Measurements from ENCODE around the gene ARFGAP3. TPM values are rescaled to one million over a fixed set of nuclear protein-coding genes. Genes with fewer than 3 reads are reported as not detected.

ARFGAP3 gene
- polyA plus RNA-seq, 1 of the 3 experiments (the other 2 are of a cell fraction): 12.6 TPM

DNA sequence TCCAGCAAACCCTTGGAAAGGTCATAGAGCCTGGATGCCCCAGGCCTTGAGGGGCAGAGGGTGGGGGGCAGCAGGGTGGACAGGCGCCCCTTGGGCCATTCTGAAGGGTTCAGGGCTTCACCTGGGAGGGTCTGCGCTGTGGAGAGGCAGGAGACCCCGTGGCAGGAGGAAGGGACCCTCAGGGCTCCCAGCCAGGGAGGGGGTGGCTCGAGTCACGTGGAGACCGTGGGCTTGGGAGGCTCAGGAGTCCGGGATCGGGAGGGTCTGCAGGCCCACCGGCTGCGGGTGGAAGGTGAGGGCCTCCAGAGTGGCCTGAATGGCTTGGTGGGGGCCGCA is 87.9 kb downstream of the ARFGAP3 start:
- Histone ChIP-seq H3K27ac (ENCODE audit: low read depth in 2 of 2, low read length in 1 of 2) (no peak overlapping the region), H3K27me3 (ENCODE audit: insufficient read depth) (no peaks in the 10 kb centered on the region), H3K9me3 (no peaks in the 10 kb centered on the region), H3K4me2 (no peak overlapping the region), H3F3A (replicated peaks; ENCODE audit: insufficient read depth) (no peaks in the 10 kb centered on the region), H3K9me2 (no peaks in the 10 kb centered on the region), H3K36me3 (replicated peaks in 1 of 2; ENCODE audit: control insufficient read depth in 1 of 2, insufficient read depth in 2 of 2, low read length in 1 of 2) (no peaks in the 10 kb centered on the region), H3K9ac (no peak overlapping the region), H4K20me1 (ENCODE audit: insufficient read depth) (no peaks in the 10 kb centered on the region), H2AFZ (ENCODE audit: low read depth) (no peak overlapping the region), H3K79me2 (ENCODE audit: insufficient read depth) (no peaks in the 10 kb centered on the region), H3K4me3 (ENCODE audit: low read depth in 2 of 2, low read length in 1 of 2) (no peak overlapping the region), H3K4me1 (ENCODE audit: control insufficient read depth in 1 of 2, insufficient read depth in 2 of 2, low read depth in 1 of 2, low read length in 1 of 2) (no peaks in the 10 kb centered on the region; a peak in 1 of 4 replicates)
- TF ChIP-seq TEAD4 (IDR thresholded peaks at IDR 0.05; ENCODE audit: borderline replicate concordance, insufficient read depth): no peak
- no peak for TF ChIP-seq FOXM1 (IDR thresholded peaks at IDR 0.05; ENCODE audit: low read depth)
- TF ChIP-seq SMC3 (IDR thresholded peaks at IDR 0.05; ENCODE audit: low read depth, low read length): no peak
- no peak for TF ChIP-seq FOSL2 (IDR thresholded peaks at IDR 0.05; ENCODE audit: borderline replicate concordance, low read depth)
- CTCF ChIA-PET: no interaction called here
- POLR2A ChIA-PET: no interaction called here
- no peak for DNase-seq
- WGBS (ENCODE audit: low lambda C conversion rate): 70% methylated on average over 3 of the region's 11 CpGs

DNA sequence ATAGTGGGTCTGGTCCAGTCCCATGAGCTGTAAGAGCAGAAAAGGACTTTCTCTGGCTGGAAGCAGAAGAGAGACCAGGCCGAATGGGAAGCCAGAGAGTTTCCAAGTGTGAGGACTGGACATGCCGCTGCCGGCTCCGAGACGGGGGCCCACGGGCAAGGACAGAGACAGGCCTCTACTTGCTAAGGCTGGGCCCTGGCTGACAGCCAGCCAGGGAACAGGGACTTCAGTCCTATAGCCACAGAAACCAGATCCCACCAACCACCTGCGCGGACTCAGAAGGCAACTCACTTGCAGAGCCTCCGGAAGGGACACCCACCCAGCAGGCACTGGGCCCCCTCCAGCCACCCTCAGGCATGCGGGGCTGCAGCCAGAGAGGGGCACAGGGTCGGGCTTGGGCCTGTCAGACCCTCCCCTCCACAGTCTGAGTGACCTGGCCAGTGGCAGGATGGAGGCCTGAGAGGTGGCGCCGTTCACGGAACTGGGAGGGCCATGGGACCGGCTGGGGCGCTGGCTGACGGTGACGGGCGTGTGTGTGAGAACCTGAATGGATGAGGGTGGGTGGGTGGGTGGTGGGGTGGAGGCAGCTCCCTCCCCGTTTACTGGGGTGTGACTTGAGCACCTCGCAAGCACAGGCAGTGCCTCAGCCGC is 88.6 kb downstream of the ARFGAP3 start:
- no peak overlapping the region for H3K9ac ChIP-seq
- H3K4me2 ChIP-seq: no peak overlapping the region
- H3K4me3 ChIP-seq (ENCODE audit: low read depth in 2 of 2, low read length in 1 of 2): no peak overlapping the region
- no peaks in the 10 kb centered on the region; a peak in 1 of 4 replicates for H3K4me1 ChIP-seq (ENCODE audit: control insufficient read depth in 1 of 2, insufficient read depth in 2 of 2, low read depth in 1 of 2, low read length in 1 of 2)
- no peak for TF ChIP-seq RAD21 (IDR thresholded peaks at IDR 0.05; ENCODE audit: low read length)
- TF ChIP-seq FOSL2 (IDR thresholded peaks at IDR 0.05; ENCODE audit: borderline replicate concordance, low read depth): no peak
- TF ChIP-seq RCOR1 (IDR thresholded peaks at IDR 0.05; ENCODE audit: low read length): no peak
- no peak for TF ChIP-seq EZH2phosphoT487 (IDR thresholded peaks at IDR 0.05; ENCODE audit: borderline replicate concordance, low read depth)
- TF ChIP-seq YY1 (IDR thresholded peaks at IDR 0.05; ENCODE audit: low read depth): no peak
- no peak for TF ChIP-seq SIN3A (IDR thresholded peaks at IDR 0.05; ENCODE audit: borderline replicate concordance, low read depth, low read length)
- TF ChIP-seq FOXJ3 (CRISPR knock-in tag; IDR thresholded peaks at IDR 0.05): no peak
- TF ChIP-seq EP300 (IDR thresholded peaks at IDR 0.05; ENCODE audit: borderline replicate concordance in 1 of 2, low read depth in 1 of 2, low read length in 1 of 2): no peak
- TF ChIP-seq SMC3 (IDR thresholded peaks at IDR 0.05; ENCODE audit: low read depth, low read length): no peak
- no peak for TF ChIP-seq RXRA (IDR thresholded peaks at IDR 0.05; ENCODE audit: borderline replicate concordance, low read depth)
- TF ChIP-seq USF1 (IDR thresholded peaks at IDR 0.05; ENCODE audit: borderline replicate concordance, low read depth): no peak
- H3K27me3 ChIP-seq (ENCODE audit: insufficient read depth): no peaks in the 10 kb centered on the region
- no peaks in the 10 kb centered on the region for H4K20me1 ChIP-seq (ENCODE audit: insufficient read depth)
- H3K9me3 ChIP-seq: no peaks in the 10 kb centered on the region
- no peaks in the 10 kb centered on the region for H3K9me2 ChIP-seq
- no peak for DNase-seq
- no peaks in the 10 kb centered on the region for H3F3A ChIP-seq (replicated peaks; ENCODE audit: insufficient read depth)
- ChIA-PET POLR2A (no interaction called here), CTCF (no interaction called here)
- no peak overlapping the region for H2AFZ ChIP-seq (ENCODE audit: low read depth)
- no peaks in the 10 kb centered on the region for H3K36me3 ChIP-seq (replicated peaks in 1 of 2; ENCODE audit: control insufficient read depth in 1 of 2, insufficient read depth in 2 of 2, low read length in 1 of 2)
- H3K27ac ChIP-seq (ENCODE audit: low read depth in 2 of 2, low read length in 1 of 2): no peak overlapping the region
- WGBS (ENCODE audit: low lambda C conversion rate): 92% methylated on average over 3 of the region's 22 CpGs
- H3K79me2 ChIP-seq (ENCODE audit: insufficient read depth): no peaks in the 10 kb centered on the region

All from SK-N-SH (cell line).